Vagina (tissue), 2 donors: Measurements from ENCODE around the gene SLC25A47. TPM values are rescaled to one million over a fixed set of nuclear protein-coding genes. Genes with fewer than 3 reads are reported as not detected.
"Not testable (repeated sequence)": the region's sequence is repeated elsewhere in the genome, so short reads cannot be mapped to it uniquely, and the experiment has no call there.

ENCODE experiments used
- DNase-seq, 2 donors: peaks; one replicate each; pipeline ENCODE4 v3.0.0-alpha.2; 2017; ENCODE audit errors: extremely low spot score in 2 of 2
- H3K27ac ChIP-seq: fragments of 200-600 bp; sonication (generic); one replicate; pipeline ENCODE4 v1.5.1; 2019
- H3K27me3 ChIP-seq: fragments of 200-600 bp; sonication (generic); one replicate; pipeline ENCODE4 v1.5.1; 2019
- H3K36me3 ChIP-seq, 2 donors: fragments of 200-600 bp; sonication (generic); one replicate each; pipeline ENCODE4 v1.5.1; 2017 to 2019
- H3K4me1 ChIP-seq: fragments of 200-600 bp; sonication (generic); one replicate; pipeline ENCODE4 v1.5.1; 2019
- H3K4me3 ChIP-seq, 2 donors: fragments of 200-600 bp; sonication (generic); 1 replicate in 1 of 2; 2 replicates in 1 of 2; pipeline ENCODE4 v1.5.1; 2016 to 2019
- H3K9me3 ChIP-seq: fragments of 200-600 bp; sonication (generic); one replicate; pipeline ENCODE4 v1.5.1; 2019
- CTCF ChIP-seq, 3 experiments: fragments of 450-650 bp in 2 of 3; fragments of 200-600 bp in 1 of 3; sonication (generic) in 1 of 3; IDR thresholded peaks; one replicate each; pipeline ENCODE4 v1.5.1; 2017 to 2019; ENCODE audit warnings: antibody characterized with exemption in 3 of 3, mild to moderate bottlenecking in 2 of 3, moderate library complexity in 2 of 3
- POLR2A ChIP-seq, 2 donors: fragments of 450-650 bp; IDR thresholded peaks; one replicate each; pipeline ENCODE4 v1.6.1; 2017; ENCODE audit warnings: antibody characterized with exemption in 2 of 2, mild to moderate bottlenecking in 2 of 2, moderate library complexity in 2 of 2
- POLR2AphosphoS5 ChIP-seq, 2 donors: sonication (generic); formaldehyde crosslinking; IDR thresholded peaks; one replicate each; pipeline ENCODE4 v1.9.0; 2017; ENCODE audit warnings: antibody characterized with exemption in 2 of 2, mild to moderate bottlenecking in 2 of 2, low read depth in 1 of 2; ENCODE audit not compliant: insufficient read depth in 1 of 2
- intact Hi-C: fragments of 100-400 bp; cut with DNase I; formaldehyde crosslinking; loops from one replicate; pipeline ENCODE4 v1.15.1; 2023
- total RNA-seq: library from RNA; depleted of rRNA; stranded (reverse); fragments of >200 nt; gene quantifications from one replicate; pipeline ENCODE4 v1.2.3, GENCODE V29; 2016

The SLC25A47 gene
- total RNA-seq, 1 donor from 2014 or later, result not detected

GRCh38 chr14:100287202-100287997 is 35.7 kb upstream of the SLC25A47 start:
- Histone ChIP-seq H3K4me3 (no peak overlapping the region), H3K27ac (no peak overlapping the region), H3K27me3 (no peaks in the 10 kb centered on the region), H3K9me3 (no peaks in the 10 kb centered on the region), H3K4me1 (peaks cover 21% of the 10 kb centered on the region), H3K36me3 (peaks cover 0 to 8% of the 10 kb centered on the region in 2 donors)
- DNase-seq, result no peak
- no peak for TF ChIP-seq POLR2A (IDR thresholded peaks at IDR 0.05)
- no peak for TF ChIP-seq POLR2AphosphoS5 (IDR thresholded peaks at IDR 0.05; ENCODE audit: insufficient read depth in 1 of 2, low read depth in 1 of 2)
- no peak for TF ChIP-seq CTCF (IDR thresholded peaks at IDR 0.05)
- intact Hi-C loops, result no loop called here

- H3K4me3 ChIP-seq, H3K36me3 ChIP-seq, H3K27ac ChIP-seq, H3K9me3 ChIP-seq, intact Hi-C loops, H3K27me3 ChIP-seq, DNase-seq: not testable (repeated sequence)
- peaks cover 21% of the 10 kb centered on the region for H3K4me1 ChIP-seq
Measured at GRCh38 chr14:100287998-100288295, 35.2 kb upstream of the SLC25A47 start.

GRCh38 chr14:100288382-100289185 is 34.6 kb upstream of the SLC25A47 start:
- H3K27me3 ChIP-seq, result no peaks in the 10 kb centered on the region
- H3K4me1 ChIP-seq, result peaks cover 21% of the 10 kb centered on the region
- TF ChIP-seq POLR2AphosphoS5 (IDR thresholded peaks at IDR 0.05; ENCODE audit: insufficient read depth in 1 of 2, low read depth in 1 of 2) (no peak), POLR2A (IDR thresholded peaks at IDR 0.05) (no peak), CTCF (IDR thresholded peaks at IDR 0.05) (no peak)
- DNase-seq, result no peak
- no peaks in the 10 kb centered on the region for H3K9me3 ChIP-seq
- H3K27ac ChIP-seq, result no peak overlapping the region
- H3K36me3 ChIP-seq, result peaks cover 0 to 8% of the 10 kb centered on the region in 2 donors
- no peak overlapping the region for H3K4me3 ChIP-seq
- intact Hi-C loops, result no loop called here

- peaks cover 13% of the 10 kb centered on the region for H3K4me1 ChIP-seq
- H3K4me3 ChIP-seq, result no peak overlapping the region
- no peak for DNase-seq
- H3K27ac ChIP-seq, result no peak overlapping the region
- no peaks in the 10 kb centered on the region for H3K27me3 ChIP-seq
- TF ChIP-seq CTCF (IDR thresholded peaks at IDR 0.05) (no peak), POLR2AphosphoS5 (IDR thresholded peaks at IDR 0.05; ENCODE audit: insufficient read depth in 1 of 2, low read depth in 1 of 2) (no peak), POLR2A (IDR thresholded peaks at IDR 0.05) (no peak)
- intact Hi-C loops, result no loop called here
- no peaks in the 10 kb centered on the region for H3K9me3 ChIP-seq
- peaks cover 0 to 8% of the 10 kb centered on the region in 2 donors for H3K36me3 ChIP-seq
Measured at GRCh38 chr14:100289916-100290606, 33.1 kb upstream of the SLC25A47 start.

GRCh38 chr14:100290607-100291304 is 32.4 kb upstream of the SLC25A47 start:
- no peak overlapping the region for H3K27ac ChIP-seq

More at GRCh38 chr14:100290607-100291304, 32.4 kb upstream of the SLC25A47 start:
- Histone ChIP-seq H3K36me3 (peaks cover 0 to 8% of the 10 kb centered on the region in 2 donors), H3K4me1 (peaks cover 9% of the 10 kb centered on the region), H3K9me3 (no peaks in the 10 kb centered on the region), H3K4me3 (no peak overlapping the region), H3K27me3 (no peaks in the 10 kb centered on the region)
- no peak for DNase-seq
- TF ChIP-seq CTCF (IDR thresholded peaks at IDR 0.05), result no peak
- no peak for TF ChIP-seq POLR2AphosphoS5 (IDR thresholded peaks at IDR 0.05; ENCODE audit: insufficient read depth in 1 of 2, low read depth in 1 of 2)
- TF ChIP-seq POLR2A (IDR thresholded peaks at IDR 0.05), result no peak
- intact Hi-C loops, result no loop called here
